ENCODE results near the gene EYA4. TPM values are rescaled to one million over a fixed set of nuclear protein-coding genes. Genes with fewer than 3 reads are reported as not detected.

Gene EYA4
- total and polyA plus RNA-seq, 2 of the 4 experiments (the other 2 are of a cell fraction): 5.7 to 11.1 TPM

GRCh38 chr6:133532908-133533307, 291.8 kb downstream of the EYA4 start:
- H3K18ac ChIP-seq (ENCODE audit: low read depth, low read length): no peak overlapping the region
- in situ Hi-C loops (cut with MboI; ENCODE audit: low sequenced_read_pairs): no loop called here
- BruUV-seq (replicated peaks): no TSS peak

More at GRCh38 chr6:133532908-133533307, 291.8 kb downstream of the EYA4 start:
- H4K8ac ChIP-seq (ENCODE audit: low read depth in 2 of 2, low read length in 2 of 2): no peak overlapping the region
- no peaks in the 10 kb centered on the region for H4K20me1 ChIP-seq (ENCODE audit: insufficient read depth, low read length)
- no peak overlapping the region for H3K23ac ChIP-seq (ENCODE audit: low read depth, low read length)
- H3K36me3 ChIP-seq (ENCODE audit: control insufficient read depth, insufficient read depth, low read length): peaks cover 9% of the 10 kb centered on the region
- no peak overlapping the region for H2AFZ ChIP-seq (replicated peaks; ENCODE audit: low read length, poor library complexity)
- POLR2A ChIA-PET (ENCODE audit: unreplicated experiment): no interaction called here
- H2AK9ac ChIP-seq (replicated peaks; ENCODE audit: low read depth, low read length, poor library complexity): no peak overlapping the region
- H2AK5ac ChIP-seq (ENCODE audit: low read depth, low read length): no peak overlapping the region
- no peak overlapping the region for H2BK15ac ChIP-seq (ENCODE audit: low read depth, low read length)
- TF ChIP-seq RAD21 (IDR thresholded peaks at IDR 0.05; ENCODE audit: low read length): no peak
- no peak for TF ChIP-seq CEBPB (IDR thresholded peaks at IDR 0.05; ENCODE audit: low read depth, low read length)
- no peak for TF ChIP-seq POLR2A (IDR thresholded peaks at IDR 0.05; ENCODE audit: low read depth, low read length)
- TF ChIP-seq CHD1 (IDR thresholded peaks at IDR 0.05; ENCODE audit: low read depth, low read length): no peak
- TF ChIP-seq SMC3 (IDR thresholded peaks at IDR 0.05; ENCODE audit: low read depth, low read length): no peak
- no peak for TF ChIP-seq RFX5 (IDR thresholded peaks at IDR 0.05; ENCODE audit: low read depth, low read length)
- TF ChIP-seq RCOR1 (IDR thresholded peaks at IDR 0.05; ENCODE audit: insufficient replicate concordance, low read length): no peak
- TF ChIP-seq BHLHE40 (IDR thresholded peaks at IDR 0.05; ENCODE audit: low read depth, low read length): no peak
- no peak for TF ChIP-seq ELK1 (IDR thresholded peaks at IDR 0.05; ENCODE audit: borderline replicate concordance, low read depth, low read length)
- no peak for TF ChIP-seq MAFK (IDR thresholded peaks at IDR 0.05; ENCODE audit: low read depth, low read length)
- TF ChIP-seq FOS (IDR thresholded peaks at IDR 0.05; ENCODE audit: low read depth, low read length): no peak
- TF ChIP-seq MAZ (IDR thresholded peaks at IDR 0.05; ENCODE audit: borderline replicate concordance, low read depth, low read length): no peak
- no peak for TF ChIP-seq NFE2L2 (IDR thresholded peaks at IDR 0.05; ENCODE audit: low read depth, low read length)
- no peak for TF ChIP-seq MXI1 (IDR thresholded peaks at IDR 0.05; ENCODE audit: borderline replicate concordance, low read depth, low read length)
- no peak for TF ChIP-seq CTCF (conservative IDR thresholded peaks at IDR 0.05; ENCODE audit: low read depth, low read length)
- no peak for TF ChIP-seq USF2 (IDR thresholded peaks at IDR 0.05; ENCODE audit: low read depth, low read length)
- H2BK5ac ChIP-seq (ENCODE audit: low read depth, low read length, poor library complexity, severe bottlenecking): no peak overlapping the region
- ATAC-seq (ENCODE audit: low read depth) (no peak), DNase-seq (no peak)
- CTCF ChIA-PET: interaction anchor here (1.0 kb wide), 1 partner anchor 12 kb away, joined by 3 read pairs; no protein-coding TSS in a partner anchor
- no peak overlapping the region for H4K5ac ChIP-seq (ENCODE audit: low read depth, low read length)
- no peak overlapping the region for H3K56ac ChIP-seq (ENCODE audit: extremely low read depth, insufficient read depth, low read length)
- H2BK20ac ChIP-seq (ENCODE audit: low read depth, low read length): no peak overlapping the region
- H3K4me1 ChIP-seq (ENCODE audit: control insufficient read depth, insufficient read depth, low read length): no peaks in the 10 kb centered on the region
- H3K9me1 ChIP-seq (ENCODE audit: insufficient read depth, low read length): no peaks in the 10 kb centered on the region; the same call in 1 of the 2 replicates
- H3K27ac ChIP-seq (ENCODE audit: insufficient read depth, low read length): no peak overlapping the region
- H3K4me2 ChIP-seq (ENCODE audit: low read depth, low read length): no peak overlapping the region
- H3K4me3 ChIP-seq (ENCODE audit: insufficient read depth, low read depth, low read length): no peak overlapping the region
- H3K27me3 ChIP-seq (ENCODE audit: control insufficient read depth, insufficient read depth, low read length): no peaks in the 10 kb centered on the region
- H3K4ac ChIP-seq (ENCODE audit: low read depth, low read length): no peak overlapping the region
- dilution Hi-C loops (cut with HindIII; ENCODE audit: low sequenced_read_pairs, unreplicated experiment): no loop called here
- H2BK120ac ChIP-seq (ENCODE audit: low read depth, low read length): no peak overlapping the region
- no peaks in the 10 kb centered on the region for H3K9me3 ChIP-seq (ENCODE audit: control insufficient read depth, insufficient read depth, low read length)
- H3K79me1 ChIP-seq (ENCODE audit: low read depth in 1 of 2, low read length in 2 of 2): no peaks in the 10 kb centered on the region
- intact Hi-C loops (cut with micrococcal nuclease): no loop called here
- H3K14ac ChIP-seq (replicated peaks; ENCODE audit: low read depth, low read length): no peak overlapping the region
- WGBS, 2 experiments (ENCODE audit: extremely low coverage in 2 of 2, insufficient read length in 1 of 2): 70% methylated on average over 6 of the region's 7 CpGs; no CpG with 5 or more reads in 1 of the 2 experiments
- H4K91ac ChIP-seq (ENCODE audit: insufficient read depth, low read depth, low read length): no peak overlapping the region
- no peak overlapping the region for H3K9ac ChIP-seq (ENCODE audit: low read depth, low read length)

Data from IMR-90 (cell line).